IgD-negative memory B cell (primary cell): ENCODE measurements around the gene EFEMP1. TPM values are rescaled to one million over a fixed set of nuclear protein-coding genes. Genes with fewer than 3 reads are reported as not detected.

Experiments used
- polyA plus RNA-seq: library from polyadenylated mRNA; unstranded; fragments of 300-500 nt; fragmentation: Illumina TruSeq; gene quantifications from one replicate; pipeline ENCODE4 v1.2.3, GENCODE V29; 2021

The EFEMP1 gene
- polyA plus RNA-seq, 1 donor from 2014 or later = not detected

Other genes starting within 250 kb of the EFEMP1 start
- gene PNPT1, start 229.9 kb downstream of the EFEMP1 start, polyA plus RNA-seq = 20.6 TPM